GM21717 (cell line): Measurements from ENCODE around the gene SWSAP1.

ENCODE experiments used
- ATAC-seq: cut with Tn5 transposase; IDR thresholded peaks from one replicate; pipeline ENCODE4 v1.9.1; 2021; ENCODE audit warnings: mild to moderate bottlenecking, moderate library complexity; ENCODE audit not compliant: unreplicated experiment

Gene SWSAP1

DNA sequence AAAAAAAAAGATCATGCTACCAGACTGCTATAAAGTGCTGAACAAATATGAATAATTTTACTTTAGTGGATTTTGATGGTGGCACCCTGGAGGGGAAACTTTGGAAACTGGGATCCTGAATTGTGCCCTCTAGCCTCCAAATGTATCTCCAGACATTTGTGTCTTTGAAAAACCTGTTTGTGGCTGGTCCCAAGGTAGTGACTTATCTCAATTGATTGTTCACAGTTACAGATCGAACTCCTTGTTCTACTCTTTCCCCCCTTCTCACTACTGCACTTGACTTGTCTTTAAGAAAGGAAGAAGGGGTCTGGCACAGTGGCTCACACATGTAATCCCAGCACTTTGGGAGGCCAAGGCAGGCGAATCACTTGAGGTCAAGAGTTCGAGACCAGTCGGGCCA lies 34.1 kb downstream of the SWSAP1 start:
- no peak for ATAC-seq

DNA sequence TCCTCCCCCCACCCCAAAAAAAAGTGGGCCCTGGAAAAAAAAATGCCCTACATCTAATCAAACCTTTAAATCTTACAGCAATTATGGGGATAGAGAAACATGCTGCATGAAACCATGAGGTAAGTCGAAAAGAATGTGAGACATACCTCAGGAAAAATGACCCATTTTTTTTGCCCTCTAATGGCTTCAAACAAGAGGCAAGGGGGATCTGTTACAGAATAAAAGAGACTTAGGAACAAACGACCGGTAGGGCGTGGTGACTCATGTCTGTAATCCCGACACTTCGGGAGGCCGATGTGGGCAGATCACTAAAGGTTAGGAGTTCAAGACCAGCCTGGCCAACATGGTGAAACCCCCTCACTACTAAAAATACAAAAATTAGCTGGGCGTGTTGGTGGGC lies 36.2 kb downstream of the SWSAP1 start:
- ATAC-seq: no peak

DNA sequence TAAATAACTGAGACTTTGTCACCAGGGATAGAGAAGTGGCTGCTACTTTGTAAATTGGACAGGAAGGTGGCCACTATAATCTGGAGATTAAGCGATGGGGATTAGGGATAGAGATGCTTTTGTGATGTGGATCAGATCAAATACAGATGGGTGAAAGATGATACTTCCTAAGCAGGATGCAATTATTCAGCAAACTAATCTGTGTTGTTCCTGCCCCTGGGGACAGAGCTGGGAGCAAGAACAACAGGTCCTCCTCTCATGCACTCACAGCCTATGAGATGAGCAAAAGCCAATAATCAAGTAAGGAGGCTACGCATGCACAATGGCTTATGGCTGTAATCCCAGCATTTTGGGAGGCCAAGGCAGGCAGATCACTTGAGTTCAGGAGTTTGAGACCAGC lies 40.1 kb downstream of the SWSAP1 start:
- no peak for ATAC-seq

DNA sequence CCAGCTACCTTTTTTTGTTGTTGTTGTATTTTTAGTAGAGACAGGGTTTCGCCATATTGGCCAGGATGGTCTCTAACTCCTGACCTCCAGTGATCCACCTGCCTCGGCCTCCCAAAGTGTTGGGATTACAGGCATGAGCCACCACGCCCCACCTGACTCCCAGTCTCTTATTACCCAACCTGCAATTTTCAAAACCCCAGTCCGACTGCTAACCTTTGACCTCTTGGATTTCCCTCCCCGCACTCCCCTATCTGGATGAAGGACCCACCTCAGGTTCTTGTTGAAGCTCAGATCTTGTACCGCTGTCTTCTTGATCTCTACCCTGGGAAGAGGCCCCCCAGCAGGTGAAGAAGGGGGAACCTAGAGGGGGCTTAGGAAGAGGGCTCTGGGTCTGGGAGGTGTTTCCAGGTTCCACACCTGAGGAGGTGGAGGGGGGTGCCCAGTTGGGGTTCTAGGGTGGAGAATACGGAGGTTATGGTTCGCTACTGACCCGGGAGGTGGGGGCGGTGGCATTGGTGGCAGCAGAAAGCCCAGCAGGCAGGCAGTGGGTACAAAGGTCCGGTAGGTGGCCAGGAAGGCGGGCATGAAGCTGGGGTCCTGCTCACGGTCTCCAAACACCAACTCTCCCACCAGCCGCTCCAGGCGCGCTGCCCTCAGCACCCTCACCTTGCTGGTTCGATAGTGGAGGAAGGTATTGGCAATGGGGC lies 42.0 kb downstream of the SWSAP1 start:
- ATAC-seq: no peak

DNA sequence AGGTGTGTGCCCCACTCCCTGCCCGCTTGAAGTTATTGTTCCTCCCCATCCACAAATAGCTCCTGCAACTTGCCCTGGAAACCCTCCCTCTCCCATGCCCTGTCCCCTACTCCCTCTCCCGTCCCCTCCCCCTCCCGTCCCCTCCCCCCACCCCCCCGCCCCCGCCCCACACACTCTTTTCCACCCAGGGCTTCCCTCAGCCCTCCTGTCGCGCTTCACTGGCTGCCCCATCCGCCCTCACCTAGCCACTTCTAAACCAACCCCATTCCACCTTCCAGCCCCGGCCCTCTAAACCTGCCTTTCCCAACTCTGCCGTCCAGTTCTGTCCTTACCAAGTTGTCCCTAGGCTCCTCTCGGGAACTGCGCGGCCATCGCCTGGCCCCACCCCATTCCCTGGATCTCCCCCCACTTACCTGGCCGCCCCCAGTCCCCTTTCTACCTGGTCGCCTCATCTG lies 43.7 kb downstream of the SWSAP1 start:
- no peak for ATAC-seq

DNA sequence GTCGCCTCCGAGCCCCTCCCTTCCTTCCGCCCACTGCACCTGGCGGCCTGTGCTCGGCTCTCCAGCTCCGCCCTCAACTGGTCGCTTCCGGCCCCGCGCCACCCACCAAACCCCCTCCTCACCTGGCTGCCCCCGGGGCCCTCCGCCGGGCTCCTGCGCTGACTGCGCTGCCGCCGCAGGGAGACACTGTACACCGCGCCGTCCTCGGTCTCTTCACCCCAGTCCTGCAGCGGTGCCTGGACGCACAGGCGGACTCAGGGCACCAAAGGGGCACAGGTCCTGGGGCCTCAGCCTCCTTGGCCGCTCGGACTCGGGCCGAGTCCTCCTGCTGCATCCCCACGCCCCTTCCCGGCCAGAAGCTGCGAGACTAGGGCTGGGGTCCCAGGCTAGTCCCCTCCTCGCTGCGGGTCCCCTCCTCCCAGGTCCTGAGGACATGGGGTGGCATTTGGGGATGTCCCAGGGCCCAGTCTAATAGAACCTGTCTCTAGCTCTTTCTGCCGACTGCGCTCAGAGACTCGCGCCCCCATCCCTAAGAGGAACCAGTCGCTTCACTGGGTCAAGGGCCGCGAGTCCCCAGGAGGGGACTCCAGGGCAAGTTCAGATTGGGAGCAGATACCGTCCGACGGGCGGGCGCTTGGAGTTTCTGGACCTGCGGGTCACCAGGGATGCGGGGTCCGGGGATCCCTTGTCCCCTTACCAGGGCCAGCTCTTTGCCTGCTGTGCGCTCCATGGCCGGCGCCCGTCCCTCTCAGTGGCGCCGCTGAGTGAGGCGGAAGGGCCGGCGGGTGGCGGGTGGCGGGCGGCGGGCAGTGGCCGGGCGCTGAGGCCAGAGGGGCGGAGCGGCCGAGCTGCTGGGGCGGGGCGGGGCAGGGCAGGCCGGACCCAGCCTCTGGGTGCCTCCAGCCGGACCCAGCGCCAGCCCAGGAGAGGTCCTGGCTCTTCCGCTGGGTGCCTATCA lies 44.4 kb downstream of the SWSAP1 start, which contains the start of gene RGL3:
Gene RGL3, minus strand, starts transcription at position 766 of the 958 bp plus-strand sequence. Its CDS starts 36 bp downstream, at position 730.
- ATAC-seq: no peak

DNA sequence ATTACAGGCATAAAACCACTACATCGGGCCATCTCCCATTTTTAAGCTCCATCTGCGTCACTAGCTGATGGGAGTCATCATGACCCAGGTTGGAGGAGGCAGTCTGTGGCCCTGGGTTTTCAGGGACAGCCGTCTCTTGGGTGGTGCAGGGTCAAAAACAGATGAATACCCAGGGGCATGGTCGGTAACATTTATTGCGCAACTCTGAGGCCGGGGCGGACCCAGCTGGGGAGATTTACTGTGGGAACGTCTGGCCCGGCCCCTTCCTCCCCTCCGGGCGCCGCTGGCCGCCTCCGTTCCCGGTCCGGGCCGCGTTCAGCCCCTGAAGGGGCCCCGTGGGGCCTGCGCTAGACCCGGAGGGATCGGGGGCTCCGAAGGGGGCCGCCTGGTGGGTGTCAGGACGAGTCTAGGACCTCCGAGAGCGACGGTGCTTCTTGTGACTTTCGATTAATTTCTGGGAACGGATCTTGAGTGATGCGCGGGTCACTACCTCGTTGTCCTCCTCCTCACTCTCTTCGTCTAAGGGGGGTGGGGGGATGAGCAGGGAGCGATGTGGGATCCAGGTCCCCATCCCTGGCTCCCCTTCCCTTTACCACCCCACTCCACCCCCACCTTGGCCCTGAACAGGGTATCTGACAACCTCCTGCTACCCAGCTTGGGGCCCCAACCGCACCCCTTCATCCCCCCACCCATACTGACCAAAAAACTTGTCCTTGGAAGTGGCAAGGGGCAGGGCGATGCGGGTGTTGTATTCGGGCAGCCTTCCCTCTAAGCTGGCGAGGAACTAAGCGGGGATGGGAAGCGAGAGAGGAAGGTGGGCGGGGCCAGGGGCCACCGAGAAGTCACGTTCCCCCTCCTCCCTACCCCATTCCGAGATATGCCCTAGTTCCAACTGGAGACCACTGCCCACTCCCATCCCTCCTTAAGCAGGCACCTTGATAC lies 46.2 kb downstream of the SWSAP1 start:
- no peak for ATAC-seq

DNA sequence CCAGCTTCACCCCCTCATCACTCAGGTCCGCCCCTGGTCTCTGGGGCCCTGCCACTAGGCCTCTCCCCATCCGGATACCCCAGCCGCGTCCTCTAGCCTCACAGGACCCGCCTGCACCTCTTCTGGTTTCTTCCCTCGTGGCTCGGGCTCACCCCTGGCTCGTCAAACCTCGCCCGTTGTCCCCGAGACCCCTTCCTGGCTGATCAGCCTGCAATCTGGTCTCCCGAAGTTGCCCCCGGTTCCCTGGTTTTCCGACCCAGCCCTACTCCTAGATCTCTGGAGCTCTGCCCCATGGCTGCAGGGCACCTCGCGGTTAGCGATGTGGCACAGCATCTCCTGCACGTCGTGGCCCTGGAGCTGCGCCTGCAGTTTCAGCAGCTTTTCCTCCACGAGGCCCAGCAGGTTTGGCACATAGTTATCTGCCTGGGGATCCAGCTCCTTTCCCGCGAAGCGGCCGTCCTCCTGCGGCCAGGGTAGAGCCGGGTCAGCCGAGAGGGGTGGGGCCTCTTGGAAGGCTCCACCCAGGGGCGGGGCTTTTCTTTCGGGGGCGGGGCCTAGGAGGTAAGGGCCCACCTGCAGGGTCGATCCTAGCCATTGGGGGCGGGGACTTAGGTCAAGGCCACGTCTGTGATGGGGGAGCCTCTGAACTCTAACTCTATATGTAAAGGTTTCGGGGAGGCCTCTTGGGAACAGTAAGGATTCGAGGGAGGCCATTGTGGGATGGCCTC lies 47.1 kb downstream of the SWSAP1 start:
- no peak for ATAC-seq

DNA sequence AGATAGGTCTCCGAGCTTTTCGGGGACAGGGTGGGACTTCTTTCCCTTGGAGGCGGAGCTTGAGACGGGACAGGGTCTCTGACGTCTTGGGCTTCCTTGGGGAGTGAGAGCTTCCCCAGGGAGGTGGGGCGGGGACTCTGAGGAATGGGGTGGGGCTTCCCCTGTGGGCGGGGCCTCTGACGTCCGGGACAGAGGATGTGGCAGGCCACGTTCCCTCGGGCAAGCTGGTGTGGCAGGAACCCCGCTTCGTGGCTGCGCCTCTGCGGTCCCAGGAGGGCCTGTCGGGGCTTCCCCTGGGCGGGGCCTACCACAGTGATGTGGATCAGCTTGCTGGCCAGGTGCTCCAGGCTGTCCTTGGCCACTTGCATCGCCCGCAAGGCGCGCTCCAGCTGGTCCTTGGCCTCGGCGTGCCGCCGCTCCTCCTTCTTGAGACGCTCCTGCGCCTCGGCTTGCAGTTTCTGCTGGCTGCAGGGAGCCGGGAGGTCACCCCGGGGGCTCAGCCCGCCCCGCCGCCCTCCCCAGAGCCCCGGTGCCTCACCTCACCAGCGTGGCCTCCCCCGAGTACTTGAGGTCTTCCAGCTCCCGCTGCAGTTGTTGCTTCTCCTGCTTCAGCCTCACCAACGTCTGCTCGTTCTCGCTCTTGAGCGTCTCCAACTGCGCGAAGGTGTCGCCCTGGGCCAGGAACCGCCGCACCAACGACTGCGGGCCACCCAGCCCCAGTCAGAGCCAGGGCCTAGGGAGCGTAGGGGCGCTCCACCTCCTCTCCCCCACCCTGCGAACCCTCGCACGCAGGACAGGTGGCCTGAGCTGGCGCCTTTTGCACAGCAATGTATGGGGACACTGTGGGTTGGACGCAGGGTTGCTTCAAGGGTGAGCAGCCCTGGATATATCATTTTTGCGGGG lies 47.9 kb downstream of the SWSAP1 start:
- no peak for ATAC-seq

DNA sequence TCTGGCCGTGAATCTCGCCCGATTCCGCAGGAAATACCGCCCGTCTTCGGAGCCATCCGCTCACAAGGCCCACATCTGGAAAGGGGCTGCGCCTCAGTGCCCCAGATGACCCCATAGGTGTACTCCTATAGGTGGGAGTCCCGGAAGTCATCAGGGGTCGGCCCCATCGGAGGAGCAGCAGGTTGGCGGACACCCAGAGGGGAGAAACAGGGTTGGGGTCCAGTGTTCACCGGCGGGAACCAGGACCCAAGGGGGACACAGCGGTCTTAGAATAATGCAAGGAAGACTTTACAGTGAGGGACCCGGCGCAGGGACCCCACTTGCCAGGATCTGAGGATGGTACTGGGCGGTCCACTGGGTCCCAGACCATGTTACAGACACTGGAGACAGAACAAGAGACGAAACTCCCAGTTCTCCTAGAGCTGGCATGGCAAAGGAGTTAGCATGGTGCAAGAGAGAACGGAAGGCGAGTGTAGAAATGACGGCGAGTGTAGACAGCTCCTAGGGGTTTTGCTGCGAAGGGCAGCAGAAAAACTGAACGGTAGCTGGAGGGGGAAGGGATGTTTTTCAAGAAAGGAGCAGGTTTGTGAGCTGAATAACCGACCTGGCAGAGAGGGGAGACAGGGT lies 48.8 kb downstream of the SWSAP1 start:
- no peak for ATAC-seq

DNA sequence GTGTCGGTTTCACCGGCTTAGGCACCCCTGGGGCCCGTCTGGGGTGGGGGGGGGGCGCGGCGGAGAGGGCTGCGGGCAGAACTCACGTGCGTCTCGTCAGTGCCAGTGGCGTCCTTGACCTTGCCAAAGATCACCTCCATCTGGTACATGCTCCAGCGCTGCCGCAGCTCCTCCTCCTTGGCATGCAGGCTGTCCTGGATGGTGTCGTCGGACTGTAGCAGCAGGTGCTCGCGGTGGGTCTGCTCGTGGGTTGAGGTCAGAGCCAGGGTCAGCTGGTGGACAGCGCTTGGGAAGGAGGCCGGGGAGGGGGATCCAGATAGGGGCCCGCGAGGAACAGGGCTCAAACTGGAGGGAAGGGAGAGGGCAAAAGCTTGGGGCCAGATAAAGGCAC lies 49.3 kb downstream of the SWSAP1 start:
- no peak for ATAC-seq
